Measurements from ENCODE around the gene PELI1.

DNA sequence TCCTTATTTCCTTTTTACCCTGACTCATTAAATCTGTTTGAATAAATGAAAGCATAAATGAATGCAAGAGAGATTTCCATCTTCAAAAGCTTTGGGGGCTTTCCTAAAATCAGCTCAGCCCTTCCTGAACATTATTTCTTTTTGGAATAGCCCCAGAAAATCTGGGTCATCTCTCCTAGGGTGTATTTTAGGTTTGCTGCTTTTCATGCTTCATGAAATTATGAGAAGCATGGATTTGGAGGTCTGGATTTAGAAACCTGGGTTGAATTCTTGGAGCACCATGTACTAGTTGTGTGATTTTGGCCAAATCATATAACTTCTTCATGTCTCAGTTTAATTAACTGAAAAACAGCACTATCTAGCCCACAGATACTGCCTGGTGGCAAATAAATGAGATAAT, 24.0 kb upstream of the PELI1 start:
- TF ChIP-seq EP300 (IDR thresholded peaks at IDR 0.05) (no peak), POLR2AphosphoS5 (IDR thresholded peaks at IDR 0.05) (no peak)
- TF ChIP-seq, protein P1, sequence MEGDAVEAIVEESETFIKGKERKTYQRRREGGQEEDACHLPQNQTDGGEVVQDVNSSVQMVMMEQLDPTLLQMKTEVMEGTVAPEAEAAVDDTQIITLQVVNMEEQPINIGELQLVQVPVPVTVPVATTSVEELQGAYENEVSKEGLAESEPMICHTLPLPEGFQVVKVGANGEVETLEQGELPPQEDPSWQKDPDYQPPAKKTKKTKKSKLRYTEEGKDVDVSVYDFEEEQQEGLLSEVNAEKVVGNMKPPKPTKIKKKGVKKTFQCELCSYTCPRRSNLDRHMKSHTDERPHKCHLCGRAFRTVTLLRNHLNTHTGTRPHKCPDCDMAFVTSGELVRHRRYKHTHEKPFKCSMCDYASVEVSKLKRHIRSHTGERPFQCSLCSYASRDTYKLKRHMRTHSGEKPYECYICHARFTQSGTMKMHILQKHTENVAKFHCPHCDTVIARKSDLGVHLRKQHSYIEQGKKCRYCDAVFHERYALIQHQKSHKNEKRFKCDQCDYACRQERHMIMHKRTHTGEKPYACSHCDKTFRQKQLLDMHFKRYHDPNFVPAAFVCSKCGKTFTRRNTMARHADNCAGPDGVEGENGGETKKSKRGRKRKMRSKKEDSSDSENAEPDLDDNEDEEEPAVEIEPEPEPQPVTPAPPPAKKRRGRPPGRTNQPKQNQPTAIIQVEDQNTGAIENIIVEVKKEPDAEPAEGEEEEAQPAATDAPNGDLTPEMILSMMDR (IDR thresholded peaks at IDR 0.05) = no peak

All from upper lobe of left lung (tissue), 4 donors.